Liver (tissue), 9 donors: ENCODE results near the gene RAB6B. TPM values are rescaled to one million over a fixed set of nuclear protein-coding genes. Genes with fewer than 3 reads are reported as not detected.

Experiments
- DNase-seq: peaks from one replicate; pipeline ENCODE4 v3.0.0-alpha.2; 2017; ENCODE audit warnings: low spot score
- H3K27ac ChIP-seq, 2 donors: one replicate each; pipeline ENCODE4 v1.7.0; 2013; ENCODE audit warnings: inconsistent platforms in 2 of 2, low read length in 2 of 2, control low read depth in 1 of 2, low read depth in 1 of 2, mild to moderate bottlenecking in 1 of 2
- H3K27me3 ChIP-seq, 4 donors: one replicate each; pipeline versions ENCODE4 v1.6.1 to v1.7.0; 2013; ENCODE audit warnings: low read length in 3 of 4, inconsistent platforms in 1 of 4, mild to moderate bottlenecking in 1 of 4, moderate library complexity in 1 of 4; ENCODE audit not compliant: control insufficient read depth in 4 of 4, insufficient read depth in 4 of 4
- H3K36me3 ChIP-seq, 4 donors: one replicate each; pipeline versions ENCODE4 v1.6.1 to v1.7.0; 2013; ENCODE audit warnings: low read length in 3 of 4, mild to moderate bottlenecking in 3 of 4, low read depth in 1 of 4, moderate library complexity in 1 of 4; ENCODE audit not compliant: control insufficient read depth in 4 of 4, insufficient read depth in 3 of 4
- H3K4me1 ChIP-seq, 4 donors: one replicate each; pipeline versions ENCODE4 v1.6.1 to v1.7.0; 2013; ENCODE audit warnings: low read length in 3 of 4, mild to moderate bottlenecking in 3 of 4, moderate library complexity in 1 of 4; ENCODE audit not compliant: control insufficient read depth in 4 of 4, insufficient read depth in 4 of 4
- H3K4me3 ChIP-seq, 3 donors: one replicate each; pipeline versions ENCODE4 v1.6.1 to v1.7.0; 2013; ENCODE audit warnings: low read length in 3 of 3, control low read depth in 1 of 3, low read depth in 1 of 3, mild to moderate bottlenecking in 1 of 3
- H3K9ac ChIP-seq, 2 donors: one replicate each; pipeline ENCODE4 v1.7.0; 2013; ENCODE audit warnings: low read length in 2 of 2, mild to moderate bottlenecking in 2 of 2, moderate library complexity in 2 of 2, control low read depth in 1 of 2, low read depth in 1 of 2
- H3K9me3 ChIP-seq, 4 donors: one replicate each; pipeline versions ENCODE4 v1.6.1 to v1.7.0; 2013; ENCODE audit warnings: low read length in 3 of 4; ENCODE audit not compliant: control insufficient read depth in 4 of 4
- EGR1 ChIP-seq, 2 donors: IDR thresholded peaks; 2 replicates each; pipeline ENCODE4 v1.6.1; 2016 to 2018; ENCODE audit warnings: antibody characterized with exemption in 2 of 2, low read depth in 2 of 2
- FOXA1 ChIP-seq: IDR thresholded peaks from 2 replicates; pipeline ENCODE4 v1.6.1; 2016; ENCODE audit warnings: antibody characterized with exemption
- FOXA2 ChIP-seq: IDR thresholded peaks from 2 replicates; pipeline ENCODE4 v1.6.1; 2016; ENCODE audit warnings: antibody characterized with exemption
- GABPA ChIP-seq, 2 donors: IDR thresholded peaks in 1 of 2; conservative IDR thresholded peaks in 1 of 2; 2 replicates each; pipeline ENCODE4 v1.6.1; 2016; ENCODE audit warnings: antibody characterized with exemption in 2 of 2, mild to moderate bottlenecking in 1 of 2, moderate library complexity in 1 of 2
- HNF4G ChIP-seq: IDR thresholded peaks from 2 replicates; pipeline ENCODE4 v1.6.1; 2016; ENCODE audit warnings: antibody characterized with exemption
- JUND ChIP-seq, 2 donors: IDR thresholded peaks; 2 replicates each; pipeline ENCODE4 v1.6.1; 2016; ENCODE audit warnings: antibody characterized with exemption in 2 of 2
- NR2F2 ChIP-seq: IDR thresholded peaks from 2 replicates; pipeline ENCODE4 v1.6.1; 2016; ENCODE audit warnings: antibody characterized with exemption
- RXRA ChIP-seq, 2 donors: IDR thresholded peaks; 2 replicates each; pipeline ENCODE4 v1.6.1; 2017 to 2018; ENCODE audit warnings: antibody characterized with exemption in 2 of 2, mild to moderate bottlenecking in 1 of 2
- SP1 ChIP-seq: IDR thresholded peaks from 2 replicates; pipeline ENCODE4 v1.6.1; 2018; ENCODE audit warnings: antibody characterized with exemption, mild to moderate bottlenecking
- TAF1 ChIP-seq: conservative IDR thresholded peaks from 2 replicates; pipeline ENCODE4 v1.6.1; 2016; ENCODE audit warnings: antibody characterized with exemption, mild to moderate bottlenecking
- YY1 ChIP-seq: IDR thresholded peaks from 2 replicates; pipeline ENCODE4 v1.6.1; 2016; ENCODE audit warnings: antibody characterized with exemption, mild to moderate bottlenecking
- WGBS: extraction: QIAGEN DNeasy Blood & Tissue Kit; methylation state at CpG from one replicate; pipeline ENCODE4 v1.1.7; 2013; 5-methylcytosine and 5-hydroxymethylcytosine counted together
- polyA plus RNA-seq, 2 donors: library from polyadenylated mRNA; stranded (reverse) in 1 of 2; unstranded in 1 of 2; fragments of 200-250 nt in 1 of 2; fragments of >200 nt in 1 of 2; fragmentation: Nextera tagmentation in 1 of 2; extraction: Ambion mirVana in 1 of 2; gene quantifications; one replicate each; pipeline versions ENCODE4 v1.2.1 to v1.2.3, GENCODE V29; 2013 to 2015
- total RNA-seq, 2 donors: library from RNA; depleted of rRNA; stranded (reverse); fragments of >200 nt; gene quantifications; one replicate each; pipeline ENCODE4 v1.2.3, GENCODE V29; 2014
- TF ChIP-seq, protein P1 (sequence below): IDR thresholded peaks from 2 replicates; pipeline ENCODE4 v1.6.1; 2016; ENCODE audit warnings: antibody characterized with exemption, mild to moderate bottlenecking
- TF ChIP-seq, protein P2 (sequence below): IDR thresholded peaks from 2 replicates; pipeline ENCODE4 v1.6.1; 2016; ENCODE audit warnings: antibody characterized with exemption
- TF ChIP-seq, protein P3 (sequence below): IDR thresholded peaks from 2 replicates; pipeline ENCODE4 v1.6.1; 2016; ENCODE audit warnings: antibody characterized with exemption
- TF ChIP-seq, protein P4 (sequence below): IDR thresholded peaks from 2 replicates; pipeline ENCODE4 v1.6.1; 2016; ENCODE audit warnings: antibody characterized with exemption
- TF ChIP-seq, protein P5 (sequence below): fragments of 150-350 bp; IDR thresholded peaks from 2 replicates; pipeline ENCODE4 v1.5.1; 2017; ENCODE audit warnings: improper control_type of control experiment, low read depth, low read length; ENCODE audit not compliant: missing input control
- donor health status: healthy.
- donor health status: healthy.
- donor health status: healthy.
- donor health status: healthy.
- donor health status: healthy.

RAB6B gene
- total and polyA plus RNA-seq, 4 donors: 0.08 to 2.8 (median 0.28) TPM

- no peak overlapping the region for H3K27ac ChIP-seq
Measured at GRCh38 chr3:133850034-133850433, 45.6 kb downstream of the RAB6B start.

GRCh38 chr3:133849346-133849745 is 46.3 kb downstream of the RAB6B start:
- no peak for DNase-seq
- no peak overlapping the region for H3K27ac ChIP-seq
- TF ChIP-seq JUND (IDR thresholded peaks at IDR 0.05) (no peak), EGR1 (IDR thresholded peaks at IDR 0.05; ENCODE audit: low read depth in 2 of 2) (no peak), RXRA (IDR thresholded peaks at IDR 0.05) (no peak), HNF4G (no peak), SP1 (no peak), FOXA2 (no peak), FOXA1 (no peak), YY1 (no peak), GABPA (IDR thresholded peaks at IDR 0.05 in 1 of 2, conservative IDR thresholded peaks at IDR 0.05 in 1 of 2) (no peak), NR2F2 (no peak), TAF1 (no peak)
- TF ChIP-seq, protein P1, sequence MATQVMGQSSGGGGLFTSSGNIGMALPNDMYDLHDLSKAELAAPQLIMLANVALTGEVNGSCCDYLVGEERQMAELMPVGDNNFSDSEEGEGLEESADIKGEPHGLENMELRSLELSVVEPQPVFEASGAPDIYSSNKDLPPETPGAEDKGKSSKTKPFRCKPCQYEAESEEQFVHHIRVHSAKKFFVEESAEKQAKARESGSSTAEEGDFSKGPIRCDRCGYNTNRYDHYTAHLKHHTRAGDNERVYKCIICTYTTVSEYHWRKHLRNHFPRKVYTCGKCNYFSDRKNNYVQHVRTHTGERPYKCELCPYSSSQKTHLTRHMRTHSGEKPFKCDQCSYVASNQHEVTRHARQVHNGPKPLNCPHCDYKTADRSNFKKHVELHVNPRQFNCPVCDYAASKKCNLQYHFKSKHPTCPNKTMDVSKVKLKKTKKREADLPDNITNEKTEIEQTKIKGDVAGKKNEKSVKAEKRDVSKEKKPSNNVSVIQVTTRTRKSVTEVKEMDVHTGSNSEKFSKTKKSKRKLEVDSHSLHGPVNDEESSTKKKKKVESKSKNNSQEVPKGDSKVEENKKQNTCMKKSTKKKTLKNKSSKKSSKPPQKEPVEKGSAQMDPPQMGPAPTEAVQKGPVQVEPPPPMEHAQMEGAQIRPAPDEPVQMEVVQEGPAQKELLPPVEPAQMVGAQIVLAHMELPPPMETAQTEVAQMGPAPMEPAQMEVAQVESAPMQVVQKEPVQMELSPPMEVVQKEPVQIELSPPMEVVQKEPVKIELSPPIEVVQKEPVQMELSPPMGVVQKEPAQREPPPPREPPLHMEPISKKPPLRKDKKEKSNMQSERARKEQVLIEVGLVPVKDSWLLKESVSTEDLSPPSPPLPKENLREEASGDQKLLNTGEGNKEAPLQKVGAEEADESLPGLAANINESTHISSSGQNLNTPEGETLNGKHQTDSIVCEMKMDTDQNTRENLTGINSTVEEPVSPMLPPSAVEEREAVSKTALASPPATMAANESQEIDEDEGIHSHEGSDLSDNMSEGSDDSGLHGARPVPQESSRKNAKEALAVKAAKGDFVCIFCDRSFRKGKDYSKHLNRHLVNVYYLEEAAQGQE: no peak
- TF ChIP-seq, protein P2, sequence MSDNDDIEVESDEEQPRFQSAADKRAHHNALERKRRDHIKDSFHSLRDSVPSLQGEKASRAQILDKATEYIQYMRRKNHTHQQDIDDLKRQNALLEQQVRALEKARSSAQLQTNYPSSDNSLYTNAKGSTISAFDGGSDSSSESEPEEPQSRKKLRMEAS: no peak
- TF ChIP-seq, protein P3, sequence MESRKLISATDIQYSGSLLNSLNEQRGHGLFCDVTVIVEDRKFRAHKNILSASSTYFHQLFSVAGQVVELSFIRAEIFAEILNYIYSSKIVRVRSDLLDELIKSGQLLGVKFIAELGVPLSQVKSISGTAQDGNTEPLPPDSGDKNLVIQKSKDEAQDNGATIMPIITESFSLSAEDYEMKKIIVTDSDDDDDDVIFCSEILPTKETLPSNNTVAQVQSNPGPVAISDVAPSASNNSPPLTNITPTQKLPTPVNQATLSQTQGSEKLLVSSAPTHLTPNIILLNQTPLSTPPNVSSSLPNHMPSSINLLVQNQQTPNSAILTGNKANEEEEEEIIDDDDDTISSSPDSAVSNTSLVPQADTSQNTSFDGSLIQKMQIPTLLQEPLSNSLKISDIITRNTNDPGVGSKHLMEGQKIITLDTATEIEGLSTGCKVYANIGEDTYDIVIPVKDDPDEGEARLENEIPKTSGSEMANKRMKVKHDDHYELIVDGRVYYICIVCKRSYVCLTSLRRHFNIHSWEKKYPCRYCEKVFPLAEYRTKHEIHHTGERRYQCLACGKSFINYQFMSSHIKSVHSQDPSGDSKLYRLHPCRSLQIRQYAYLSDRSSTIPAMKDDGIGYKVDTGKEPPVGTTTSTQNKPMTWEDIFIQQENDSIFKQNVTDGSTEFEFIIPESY: no peak
- TF ChIP-seq, protein P4, sequence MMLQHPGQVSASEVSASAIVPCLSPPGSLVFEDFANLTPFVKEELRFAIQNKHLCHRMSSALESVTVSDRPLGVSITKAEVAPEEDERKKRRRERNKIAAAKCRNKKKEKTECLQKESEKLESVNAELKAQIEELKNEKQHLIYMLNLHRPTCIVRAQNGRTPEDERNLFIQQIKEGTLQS: no peak

More at GRCh38 chr3:133850034-133850433, 45.6 kb downstream of the RAB6B start:
- Histone ChIP-seq H3K27me3 (no peaks in the 10 kb centered on the region), H3K4me1 (no peaks in the 10 kb centered on the region), H3K4me3 (no peak overlapping the region), H3K36me3 (no peaks in the 10 kb centered on the region), H3K9ac (no peak overlapping the region), H3K9me3 (peaks cover 0 to 2% (median 1%) of the 10 kb centered on the region in 4 donors)
- WGBS: 92% methylated on average over 1 of the region's 1 CpG
- no peak for DNase-seq
- TF ChIP-seq JUND (IDR thresholded peaks at IDR 0.05) (no peak), GABPA (IDR thresholded peaks at IDR 0.05 in 1 of 2, conservative IDR thresholded peaks at IDR 0.05 in 1 of 2) (no peak), FOXA2 (no peak), NR2F2 (no peak), SP1 (no peak), TAF1 (no peak)
- TF ChIP-seq, protein P5, sequence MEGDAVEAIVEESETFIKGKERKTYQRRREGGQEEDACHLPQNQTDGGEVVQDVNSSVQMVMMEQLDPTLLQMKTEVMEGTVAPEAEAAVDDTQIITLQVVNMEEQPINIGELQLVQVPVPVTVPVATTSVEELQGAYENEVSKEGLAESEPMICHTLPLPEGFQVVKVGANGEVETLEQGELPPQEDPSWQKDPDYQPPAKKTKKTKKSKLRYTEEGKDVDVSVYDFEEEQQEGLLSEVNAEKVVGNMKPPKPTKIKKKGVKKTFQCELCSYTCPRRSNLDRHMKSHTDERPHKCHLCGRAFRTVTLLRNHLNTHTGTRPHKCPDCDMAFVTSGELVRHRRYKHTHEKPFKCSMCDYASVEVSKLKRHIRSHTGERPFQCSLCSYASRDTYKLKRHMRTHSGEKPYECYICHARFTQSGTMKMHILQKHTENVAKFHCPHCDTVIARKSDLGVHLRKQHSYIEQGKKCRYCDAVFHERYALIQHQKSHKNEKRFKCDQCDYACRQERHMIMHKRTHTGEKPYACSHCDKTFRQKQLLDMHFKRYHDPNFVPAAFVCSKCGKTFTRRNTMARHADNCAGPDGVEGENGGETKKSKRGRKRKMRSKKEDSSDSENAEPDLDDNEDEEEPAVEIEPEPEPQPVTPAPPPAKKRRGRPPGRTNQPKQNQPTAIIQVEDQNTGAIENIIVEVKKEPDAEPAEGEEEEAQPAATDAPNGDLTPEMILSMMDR: no peak
- TF ChIP-seq, protein P3: no peak
- TF ChIP-seq, protein P4: no peak

More at GRCh38 chr3:133849346-133849745, 46.3 kb downstream of the RAB6B start:
- Histone ChIP-seq H3K9ac (no peak overlapping the region), H3K4me3 (no peak overlapping the region), H3K9me3 (peaks cover 0 to 2% (median 1%) of the 10 kb centered on the region in 4 donors), H3K27me3 (no peaks in the 10 kb centered on the region), H3K4me1 (no peaks in the 10 kb centered on the region), H3K36me3 (no peaks in the 10 kb centered on the region)
